ENCODE results near the gene SPA17. TPM values are rescaled to one million over a fixed set of nuclear protein-coding genes. Genes with fewer than 3 reads are reported as not detected.

The SPA17 gene
- total and polyA plus RNA-seq, 9 of the 15 experiments (the other 6 are each of a cell fraction or from before 2014, with no cell fraction given) = 6.0 to 19.5 (median 12.6) TPM

- no peak overlapping the region for H3K4me2 ChIP-seq (ENCODE audit: insufficient read depth, low read length)
- FAIRE-seq (no peak), DNase-seq (ENCODE audit: extremely low read depth in 1 of 4, low spot score in 3 of 4) (no peak), ATAC-seq (no peak)
- H3K36me3 ChIP-seq (ENCODE audit: control insufficient read depth, insufficient read depth, low read length) = no peaks in the 10 kb centered on the region
- no peaks in the 10 kb centered on the region; a peak in 1 of 5 replicates for H3K4me1 ChIP-seq (replicated peaks in 1 of 2; ENCODE audit: control insufficient read depth in 2 of 2, insufficient read depth in 2 of 2, low read length in 2 of 2)
- 0 out of 2 replicates have a peak, but pooled peaks cover 3% of the 10 kb centered on the region for H4K20me1 ChIP-seq (replicated peaks; ENCODE audit: control insufficient read depth, insufficient read depth, low read length)
- in situ Hi-C loops (cut with MboI) (no loop called here), intact Hi-C loops (cut with micrococcal nuclease) (no loop called here)
- no peak overlapping the region for H2AFZ ChIP-seq (ENCODE audit: low read depth, low read length)
- no peaks in the 10 kb centered on the region for H3K9me1 ChIP-seq (ENCODE audit: control insufficient read depth, insufficient read depth, low read length)
- H3K9me3 ChIP-seq (replicated peaks; ENCODE audit: control insufficient read depth, insufficient read depth, low read depth, low read length) = no peaks in the 10 kb centered on the region
- TF ChIP-seq TCFL5 (CRISPR knock-in tag; conservative IDR thresholded peaks at IDR 0.05) (no peak), CTCF (IDR thresholded peaks at IDR 0.05 in 2 of 3, conservative IDR thresholded peaks at IDR 0.05 in 1 of 3; ENCODE audit: insufficient read depth in 2 of 3, low read depth in 1 of 3, low read length in 3 of 3) (no peak), ZBTB33 (CRISPR knock-in tag; IDR thresholded peaks at IDR 0.05) (no peak), ZNF143 (CRISPR knock-in tag; IDR thresholded peaks at IDR 0.05) (no peak), CBX1 (IDR thresholded peaks at IDR 0.05; ENCODE audit: low read depth) (no peak), SIN3B (IDR thresholded peaks at IDR 0.05; ENCODE audit: low read depth) (no peak), RBM25 (IDR thresholded peaks at IDR 0.05; ENCODE audit: low read depth, low read length, severe bottlenecking) (no peak), E2F3 (CRISPR knock-in tag; IDR thresholded peaks at IDR 0.05) (no peak), TAF1 (IDR thresholded peaks at IDR 0.05; ENCODE audit: control insufficient read depth, extremely low read depth, insufficient read depth, low read length, severe bottlenecking) (no peak), HMBOX1 (IDR thresholded peaks at IDR 0.05) (no peak), HNRNPL (IDR thresholded peaks at IDR 0.05; ENCODE audit: low read depth, low read length) (no peak), ZBTB9 (CRISPR knock-in tag; IDR thresholded peaks at IDR 0.05) (no peak), XRCC3 (IDR thresholded peaks at IDR 0.05) (no peak), ZBTB17 (CRISPR knock-in tag; IDR thresholded peaks at IDR 0.05) (no peak), POLR3G (IDR thresholded peaks at IDR 0.05; ENCODE audit: extremely low read depth, insufficient read length, insufficient replicate concordance) (no peak), ZNF277 (CRISPR knock-in tag; IDR thresholded peaks at IDR 0.05; ENCODE audit: borderline replicate concordance) (no peak)
- no peaks in the 10 kb centered on the region for H3K79me2 ChIP-seq (ENCODE audit: control insufficient read depth, insufficient read depth, low read length)
- no peak overlapping the region for H3K4me3 ChIP-seq
- no TSS peak for BruUV-seq (replicated peaks)
- H3K27me3 ChIP-seq (ENCODE audit: control insufficient read depth in 2 of 2, insufficient read depth in 2 of 2, low read length in 2 of 2) = peaks cover 14 to 40% of the 10 kb centered on the region in 2 experiments; a peak in 4 of 5 replicates
- 0% methylated on average over 2 of the region's 2 CpGs for WGBS (ENCODE audit: insufficient coverage, low coverage, missing lambda C conversion rate)
- CTCF ChIA-PET (ENCODE audit: low intra/inter-chr PET ratio) = no interaction called here
- H3K9ac ChIP-seq (ENCODE audit: insufficient read depth in 1 of 2, low read depth in 2 of 2, low read length in 2 of 2) = no peak overlapping the region
- POLR2A ChIA-PET = no interaction called here
- no peak overlapping the region for H3K27ac ChIP-seq (ENCODE audit: extremely low read depth, low read depth, low read length)
These were observed 54.4 kb downstream of the SPA17 start for GRCh38 chr11:124728134-124728533.

All from K562 (cell line).